HT1080 (cell line): ENCODE results near the gene RNU6-8. TPM values are rescaled to one million over a fixed set of nuclear protein-coding genes. Genes with fewer than 3 reads are reported as not detected.

Experiments used
- DNase-seq: peaks from one replicate; pipeline ENCODE4 v3.0.0-alpha.2; 2015; ENCODE audit warnings: low read depth
- total RNA-seq: library from RNA; depleted of rRNA; stranded (reverse); fragments of >200 nt; shearing (Covaris generic); gene quantifications from 2 replicates; pipeline ENCODE4 v1.2.3, GENCODE V29; 2014

Gene RNU6-8
- total RNA-seq, 1 experiment from 2014 or later, result not detected

GRCh38 chr14:32205984-32206383 lies 2.9 kb upstream of the RNU6-8 start:
- DNase-seq, result peak; percentile 48

GRCh38 chr14:32205554-32205953 lies 2.5 kb upstream of the RNU6-8 start:
- DNase-seq, result no peak

GRCh38 chr14:32203928-32204357 lies 874 bp upstream of the RNU6-8 start:
- DNase-seq, result no peak

GRCh38 chr14:32202491-32202997 lies 525 bp downstream of the RNU6-8 start:
- DNase-seq, result no peak

GRCh38 chr14:32201816-32202490 lies 1.1 kb downstream of the RNU6-8 start, which contains the start of gene RNU6-7:
Gene RNU6-7 (plus strand): TSS chr14:32202045.
- peak; percentile 73 for DNase-seq

- DNase-seq, result peak; percentile 72
Observed at GRCh38 chr14:32201193-32201815, 1.8 kb downstream of the RNU6-8 start.

- no peak for DNase-seq
Observed at GRCh38 chr14:32200368-32201192, 2.5 kb downstream of the RNU6-8 start.

- DNase-seq, result no peak
Observed at GRCh38 chr14:32197919-32198318, 5.2 kb downstream of the RNU6-8 start.

GRCh38 chr14:32195636-32196035 lies 7.4 kb downstream of the RNU6-8 start:
- no peak for DNase-seq

- DNase-seq, result no peak
Observed at GRCh38 chr14:32193532-32193931, 9.5 kb downstream of the RNU6-8 start.

GRCh38 chr14:32192712-32193373 lies 10.2 kb downstream of the RNU6-8 start:
- DNase-seq, result no peak

GRCh38 chr14:32190673-32191072 lies 12.4 kb downstream of the RNU6-8 start:
- peak; percentile 27 for DNase-seq

GRCh38 chr14:32189811-32190210 lies 13.3 kb downstream of the RNU6-8 start:
- no peak for DNase-seq

GRCh38 chr14:32186248-32186647 lies 16.8 kb downstream of the RNU6-8 start:
- DNase-seq, result no peak

GRCh38 chr14:32185097-32185496 lies 18.0 kb downstream of the RNU6-8 start:
- DNase-seq, result no peak

- no peak for DNase-seq
Observed at GRCh38 chr14:32183151-32184058, 19.7 kb downstream of the RNU6-8 start.

- no peak for DNase-seq
Observed at GRCh38 chr14:32171469-32171868, 31.6 kb downstream of the RNU6-8 start.

GRCh38 chr14:32169191-32169590 lies 33.9 kb downstream of the RNU6-8 start:
- no peak for DNase-seq

- DNase-seq, result no peak
Observed at GRCh38 chr14:32167907-32168306, 35.2 kb downstream of the RNU6-8 start.

- no peak for DNase-seq
Observed at GRCh38 chr14:32166924-32167323, 36.1 kb downstream of the RNU6-8 start.
